GM12801 (cell line): ENCODE measurements around the gene MAGED4B.

Source experiments
- TF ChIP-seq, protein P1 (sequence below): IDR thresholded peaks from one replicate; pipeline ENCODE4 v1.5.1; 2011; ENCODE audit warnings: control low read depth; ENCODE audit not compliant: insufficient read length; ENCODE audit errors: extremely low read depth

Gene MAGED4B

DNA sequence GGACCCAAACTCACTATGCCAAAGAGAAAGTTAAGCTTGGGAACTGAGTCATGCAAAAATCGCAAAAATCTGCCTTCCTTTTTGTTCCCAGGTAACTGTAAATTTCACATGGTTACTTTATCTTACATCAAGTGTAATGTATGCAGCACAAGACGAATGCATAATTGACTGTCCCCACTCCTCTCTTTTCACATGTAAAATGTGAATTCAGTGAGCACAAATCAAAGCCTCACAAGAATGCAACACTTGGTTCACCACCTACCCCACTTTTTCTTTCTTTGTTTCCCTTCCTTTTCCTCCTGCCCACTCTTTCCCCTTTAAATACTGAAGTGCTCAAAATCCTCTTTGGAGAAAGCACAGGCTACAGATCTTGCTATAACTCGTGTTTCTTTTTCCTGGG, 53.2 kb downstream of the MAGED4B start:
- TF ChIP-seq, protein P1, sequence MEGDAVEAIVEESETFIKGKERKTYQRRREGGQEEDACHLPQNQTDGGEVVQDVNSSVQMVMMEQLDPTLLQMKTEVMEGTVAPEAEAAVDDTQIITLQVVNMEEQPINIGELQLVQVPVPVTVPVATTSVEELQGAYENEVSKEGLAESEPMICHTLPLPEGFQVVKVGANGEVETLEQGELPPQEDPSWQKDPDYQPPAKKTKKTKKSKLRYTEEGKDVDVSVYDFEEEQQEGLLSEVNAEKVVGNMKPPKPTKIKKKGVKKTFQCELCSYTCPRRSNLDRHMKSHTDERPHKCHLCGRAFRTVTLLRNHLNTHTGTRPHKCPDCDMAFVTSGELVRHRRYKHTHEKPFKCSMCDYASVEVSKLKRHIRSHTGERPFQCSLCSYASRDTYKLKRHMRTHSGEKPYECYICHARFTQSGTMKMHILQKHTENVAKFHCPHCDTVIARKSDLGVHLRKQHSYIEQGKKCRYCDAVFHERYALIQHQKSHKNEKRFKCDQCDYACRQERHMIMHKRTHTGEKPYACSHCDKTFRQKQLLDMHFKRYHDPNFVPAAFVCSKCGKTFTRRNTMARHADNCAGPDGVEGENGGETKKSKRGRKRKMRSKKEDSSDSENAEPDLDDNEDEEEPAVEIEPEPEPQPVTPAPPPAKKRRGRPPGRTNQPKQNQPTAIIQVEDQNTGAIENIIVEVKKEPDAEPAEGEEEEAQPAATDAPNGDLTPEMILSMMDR = no peak
